ENCODE results near the gene BEND7. TPM values are rescaled to one million over a fixed set of nuclear protein-coding genes. Genes with fewer than 3 reads are reported as not detected.
"Not testable (repeated sequence)": the region's sequence is repeated elsewhere in the genome, so short reads cannot be mapped to it uniquely, and the experiment has no call there.

The BEND7 gene
- total RNA-seq, 1 donor from 2014 or later = 7.1 TPM

- no peak for DNase-seq (ENCODE audit: low read depth in 2 of 2)
Observed at GRCh38 chr10:13483951-13484350, 44.9 kb downstream of the BEND7 start.

GRCh38 chr10:13483073-13483472 is 45.7 kb downstream of the BEND7 start:
- DNase-seq (ENCODE audit: low read depth in 2 of 2) = no peak

- no peak for DNase-seq (ENCODE audit: low read depth in 2 of 2)
Observed at GRCh38 chr10:13481690-13482089, 47.1 kb downstream of the BEND7 start.

- DNase-seq (ENCODE audit: low read depth in 2 of 2) = no peak
Observed at GRCh38 chr10:13475124-13475523, 53.7 kb downstream of the BEND7 start.

GRCh38 chr10:13473986-13474385 is 54.8 kb downstream of the BEND7 start:
- no peak for DNase-seq (ENCODE audit: low read depth in 2 of 2)

- DNase-seq (ENCODE audit: low read depth in 2 of 2) = no peak
Observed at GRCh38 chr10:13472359-13472758, 56.5 kb downstream of the BEND7 start.

GRCh38 chr10:13470270-13470669 is 58.5 kb downstream of the BEND7 start:
- no peak for DNase-seq (ENCODE audit: low read depth in 2 of 2)

- no peak for DNase-seq (ENCODE audit: low read depth in 2 of 2)
Observed at GRCh38 chr10:13462551-13462950, 66.3 kb downstream of the BEND7 start.

GRCh38 chr10:13458687-13459012 is 70.2 kb downstream of the BEND7 start:
- no peak for DNase-seq (ENCODE audit: low read depth in 2 of 2)

GRCh38 chr10:13457958-13458686 is 70.7 kb downstream of the BEND7 start:
- DNase-seq (ENCODE audit: low read depth in 2 of 2) = no peak

GRCh38 chr10:13453896-13454295 is 74.9 kb downstream of the BEND7 start:
- peak in 1 of 2 donors; percentile 49 for DNase-seq (ENCODE audit: low read depth in 2 of 2)

GRCh38 chr10:13450069-13450468 is 78.7 kb downstream of the BEND7 start:
- peak; percentile 29 to 39 for DNase-seq (ENCODE audit: low read depth in 2 of 2)

- no peak for DNase-seq (ENCODE audit: low read depth in 2 of 2)
Observed at GRCh38 chr10:13449296-13449695, 79.5 kb downstream of the BEND7 start.

- no peak for DNase-seq (ENCODE audit: low read depth in 2 of 2)
Observed at GRCh38 chr10:13448216-13448615, 80.6 kb downstream of the BEND7 start.

- DNase-seq (ENCODE audit: low read depth in 2 of 2) = no peak
Observed at GRCh38 chr10:13445656-13446400, 83.0 kb downstream of the BEND7 start.

GRCh38 chr10:13441476-13441875 is 87.3 kb downstream of the BEND7 start:
- no peak for DNase-seq (ENCODE audit: low read depth in 2 of 2)

- peak; percentile 44 to 60 for DNase-seq (ENCODE audit: low read depth in 2 of 2)
Observed at GRCh38 chr10:13440185-13441061, 88.4 kb downstream of the BEND7 start.

- no peak for DNase-seq (ENCODE audit: low read depth in 2 of 2)
Observed at GRCh38 chr10:13439313-13440184, 89.3 kb downstream of the BEND7 start.

- no peak for DNase-seq (ENCODE audit: low read depth in 2 of 2)
Observed at GRCh38 chr10:13437026-13437555, 91.7 kb downstream of the BEND7 start.

- DNase-seq (ENCODE audit: low read depth in 2 of 2) = not testable (repeated sequence)
Observed at GRCh38 chr10:13427943-13428342, 100.9 kb downstream of the BEND7 start.

GRCh38 chr10:13425397-13425796 is 103.4 kb downstream of the BEND7 start:
- DNase-seq (ENCODE audit: low read depth in 2 of 2) = no peak

Measured in lung microvascular endothelial cell (primary cell).